ENCODE data around the gene ZNF91. TPM values are rescaled to one million over a fixed set of nuclear protein-coding genes. Genes with fewer than 3 reads are reported as not detected.
A peak's percentile ranks its signal among the peaks of the same experiment; 100 is the strongest.

Gene ZNF91
- total and polyA plus RNA-seq, 10 of the 15 experiments (the other 5 are each of a cell fraction or from before 2014, with no cell fraction given): 4.6 to 31.1 (median 11.3) TPM

- Histone ChIP-seq H3K79me2 (ENCODE audit: control insufficient read depth, insufficient read depth, low read length) (no peaks in the 10 kb centered on the region), H3K9me3 (replicated peaks; ENCODE audit: control insufficient read depth, insufficient read depth, low read length) (no peaks in the 10 kb centered on the region; the same call in 2 of the 3 replicates), H4K20me1 (ENCODE audit: control insufficient read depth, insufficient read depth) (no peaks in the 10 kb centered on the region), H3K4me2 (ENCODE audit: control insufficient read depth, insufficient read depth) (no peak overlapping the region), H3K27me3 (replicated peaks in 1 of 2; ENCODE audit: control insufficient read depth in 2 of 2, insufficient read depth in 2 of 2, low read length in 1 of 2) (no peaks in the 10 kb centered on the region), H3K9ac (ENCODE audit: control insufficient read depth, insufficient read depth, low read length) (no peak overlapping the region), H3K4me3 (no peak overlapping the region), H3K4me1 (ENCODE audit: control insufficient read depth, insufficient read depth, low read length) (no peaks in the 10 kb centered on the region), H3K36me3 (ENCODE audit: control insufficient read depth in 2 of 2, insufficient read depth in 2 of 2, low read length in 1 of 2) (no peaks in the 10 kb centered on the region), H3K27ac (ENCODE audit: control insufficient read depth, insufficient read depth) (no peak overlapping the region), H2AFZ (ENCODE audit: control insufficient read depth, low read depth, low read length) (no peak overlapping the region)
- POLR2A ChIA-PET: no interaction called here
- intact Hi-C loops (cut with micrococcal nuclease; ENCODE audit: unreplicated experiment) (no loop called here), in situ Hi-C loops (cut with MboI) (no loop called here)
- SMC1A ChIA-PET (ENCODE audit: uncharacterized antibody, unreplicated experiment): no interaction called here
- BruUV-seq (replicated peaks): no TSS peak
- FAIRE-seq (no peak), DNase-seq (ENCODE audit: low read depth, low spot score) (no peak), ATAC-seq (no peak)
- CTCF ChIA-PET: no interaction called here
- TF ChIP-seq NFYB (IDR thresholded peaks at IDR 0.05; ENCODE audit: insufficient read depth, low read depth, low read length) (no peak), CTCF (IDR thresholded peaks at IDR 0.05 in 2 of 3, conservative IDR thresholded peaks at IDR 0.05 in 1 of 3; ENCODE audit: control insufficient read depth in 2 of 3, extremely low read depth in 1 of 3, insufficient read depth in 1 of 3, low read depth in 3 of 3, low read length in 3 of 3) (peak in 1 of 3 experiments; percentile 31; a peak in 1 of 6 replicates)
- RAD21 ChIA-PET (ENCODE audit: unreplicated experiment): no interaction called here
- 44% methylated on average over 4 of the region's 4 CpGs for WGBS (ENCODE audit: insufficient coverage, insufficient replicate concordance, low lambda C conversion rate, missing lambda C conversion rate)
These were observed 41.0 kb upstream of the ZNF91 start for GRCh38 chr19:23436318-23436717.

GRCh38 chr19:23420824-23421223 is 25.6 kb upstream of the ZNF91 start:
- POLR2A ChIA-PET: no interaction called here
- no peak overlapping the region for H3K27ac ChIP-seq (ENCODE audit: control insufficient read depth, insufficient read depth)
- RAD21 ChIA-PET (ENCODE audit: unreplicated experiment): no interaction called here
- TF ChIP-seq ZNF622 (IDR thresholded peaks at IDR 0.05) (no peak), BHLHE40 (IDR thresholded peaks at IDR 0.05; ENCODE audit: borderline replicate concordance in 1 of 2, low read depth in 2 of 2, low read length in 1 of 2) (no peak), REST (IDR thresholded peaks at IDR 0.05; ENCODE audit: low read depth, low read length) (no peak), NFIC (IDR thresholded peaks at IDR 0.05; ENCODE audit: low read depth, low read length) (no peak), EP300 (IDR thresholded peaks at IDR 0.05; ENCODE audit: borderline replicate concordance in 1 of 2, control insufficient read depth in 1 of 2, low read depth in 2 of 2, low read length in 2 of 2) (no peak), E2F4 (IDR thresholded peaks at IDR 0.05; ENCODE audit: low read depth, low read length) (no peak), TAF1 (IDR thresholded peaks at IDR 0.05; ENCODE audit: borderline replicate concordance, low read depth, low read length) (no peak)

More at GRCh38 chr19:23420824-23421223, 25.6 kb upstream of the ZNF91 start:
- H2AFZ ChIP-seq (ENCODE audit: control insufficient read depth, low read depth, low read length): no peak overlapping the region
- H3K9ac ChIP-seq (ENCODE audit: control insufficient read depth, insufficient read depth, low read length): no peak overlapping the region
- H3K4me3 ChIP-seq: no peak overlapping the region
- H3K79me2 ChIP-seq (ENCODE audit: control insufficient read depth, insufficient read depth, low read length): no peaks in the 10 kb centered on the region
- ATAC-seq (no peak), FAIRE-seq (no peak), DNase-seq (ENCODE audit: low read depth, low spot score) (no peak)
- peaks cover 1% of the 10 kb centered on the region; the same call in 2 of the 3 replicates for H3K9me3 ChIP-seq (replicated peaks; ENCODE audit: control insufficient read depth, insufficient read depth, low read length)
- in situ Hi-C loops (cut with MboI): no loop called here
- intact Hi-C loops (cut with micrococcal nuclease; ENCODE audit: unreplicated experiment): no loop called here
- no TSS peak for BruUV-seq (replicated peaks)
- 24% methylated on average over 5 of the region's 5 CpGs for WGBS (ENCODE audit: insufficient coverage, insufficient replicate concordance, low lambda C conversion rate, missing lambda C conversion rate)
- H3K4me2 ChIP-seq (ENCODE audit: control insufficient read depth, insufficient read depth): no peak overlapping the region
- no peaks in the 10 kb centered on the region for H3K27me3 ChIP-seq (replicated peaks in 1 of 2; ENCODE audit: control insufficient read depth in 2 of 2, insufficient read depth in 2 of 2, low read length in 1 of 2)
- SMC1A ChIA-PET (ENCODE audit: uncharacterized antibody, unreplicated experiment): no interaction called here
- no peaks in the 10 kb centered on the region for H3K4me1 ChIP-seq (ENCODE audit: control insufficient read depth, insufficient read depth, low read length)
- CTCF ChIA-PET: no interaction called here
- no peaks in the 10 kb centered on the region for H3K36me3 ChIP-seq (ENCODE audit: control insufficient read depth in 2 of 2, insufficient read depth in 2 of 2, low read length in 1 of 2)
- H4K20me1 ChIP-seq (ENCODE audit: control insufficient read depth, insufficient read depth): no peaks in the 10 kb centered on the region
